CD4-positive, alpha-beta T cell treated with Interferon gamma for 1 hour (primary cell): ENCODE results near the gene RIGI.
"Not testable (repeated sequence)": the region's sequence is repeated elsewhere in the genome, so short reads cannot be mapped to it uniquely, and the experiment has no call there.

Experiments
- DNase-seq: peaks from one replicate; pipeline ENCODE4 v3.0.0-alpha.2; 2020

RIGI gene

DNA sequence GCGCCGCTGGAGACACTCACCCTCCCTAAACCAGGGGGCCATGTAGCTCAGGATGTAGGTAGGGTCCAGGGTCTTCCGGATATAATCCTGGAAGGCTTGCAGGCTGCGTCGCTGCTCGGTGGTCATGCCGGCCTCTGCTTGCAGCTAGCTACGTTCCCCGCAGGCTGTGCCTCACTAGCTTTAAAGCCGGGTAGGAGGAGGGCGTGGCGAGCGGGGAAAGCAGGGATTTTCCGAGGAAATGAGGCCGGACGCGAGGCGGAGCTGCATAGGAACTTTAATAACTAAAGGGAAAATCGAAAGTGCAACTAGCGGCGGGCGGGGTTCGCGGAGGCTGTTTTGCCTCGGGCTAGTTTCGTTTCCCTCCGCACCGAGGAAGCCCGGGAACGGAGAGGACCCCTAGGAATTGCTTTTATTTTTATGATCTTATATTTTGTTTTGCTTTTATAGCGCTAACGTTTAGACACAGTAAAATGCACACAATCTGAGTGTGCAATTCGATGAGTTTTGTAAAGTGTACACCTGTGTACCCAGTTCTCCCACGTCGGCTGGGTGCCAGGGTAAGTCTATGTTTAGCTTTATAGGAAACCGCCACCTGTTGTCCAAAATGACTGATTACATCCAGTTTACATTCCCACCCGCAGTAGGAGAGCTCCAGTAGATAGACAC lies at the start of gene RIGI:
Gene RIGI, minus strand, starts transcription at position 156 of the 666 bp plus-strand sequence. Its CDS starts 30 bp downstream, at position 126.
- DNase-seq, result peak; percentile 82

DNA sequence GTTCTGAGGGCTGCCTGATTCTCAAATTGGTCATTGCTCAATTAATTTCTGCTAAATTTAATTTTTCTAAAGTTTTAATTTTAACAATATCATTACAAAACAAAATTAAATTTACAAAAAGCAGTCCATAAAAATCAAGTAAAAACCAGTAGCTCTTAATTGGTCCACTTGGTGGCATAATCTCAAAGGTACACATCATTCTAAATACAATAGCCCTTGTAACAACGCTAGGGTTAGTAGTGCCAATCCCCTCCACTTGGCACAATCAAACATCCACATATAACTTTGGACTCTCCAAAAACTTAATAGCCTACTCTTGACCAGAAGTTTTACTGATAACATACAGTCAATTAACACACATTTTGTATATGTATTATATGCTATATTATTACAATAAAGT lies 48.9 kb upstream of the RIGI start:
- no peak for DNase-seq

DNA sequence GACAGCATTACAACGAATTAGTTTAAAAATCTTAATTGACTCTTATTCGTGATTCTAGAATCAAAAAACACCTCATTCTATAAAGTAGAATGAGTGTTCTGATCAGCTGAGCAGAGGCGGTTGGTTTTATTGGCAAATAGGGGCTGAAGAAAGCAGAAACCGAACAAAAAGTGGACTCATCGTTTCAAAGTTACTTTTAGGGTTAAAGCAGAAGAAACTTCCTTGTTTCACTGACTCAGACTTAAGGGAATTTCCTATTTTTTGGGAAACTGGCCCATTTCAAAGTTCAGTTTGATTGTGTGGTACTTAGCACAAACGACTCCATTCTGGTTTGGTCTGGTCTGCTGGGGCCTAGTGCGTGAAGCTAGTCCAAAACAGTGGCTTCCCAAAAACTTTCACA lies 47.8 kb upstream of the RIGI start:
- no peak for DNase-seq

DNA sequence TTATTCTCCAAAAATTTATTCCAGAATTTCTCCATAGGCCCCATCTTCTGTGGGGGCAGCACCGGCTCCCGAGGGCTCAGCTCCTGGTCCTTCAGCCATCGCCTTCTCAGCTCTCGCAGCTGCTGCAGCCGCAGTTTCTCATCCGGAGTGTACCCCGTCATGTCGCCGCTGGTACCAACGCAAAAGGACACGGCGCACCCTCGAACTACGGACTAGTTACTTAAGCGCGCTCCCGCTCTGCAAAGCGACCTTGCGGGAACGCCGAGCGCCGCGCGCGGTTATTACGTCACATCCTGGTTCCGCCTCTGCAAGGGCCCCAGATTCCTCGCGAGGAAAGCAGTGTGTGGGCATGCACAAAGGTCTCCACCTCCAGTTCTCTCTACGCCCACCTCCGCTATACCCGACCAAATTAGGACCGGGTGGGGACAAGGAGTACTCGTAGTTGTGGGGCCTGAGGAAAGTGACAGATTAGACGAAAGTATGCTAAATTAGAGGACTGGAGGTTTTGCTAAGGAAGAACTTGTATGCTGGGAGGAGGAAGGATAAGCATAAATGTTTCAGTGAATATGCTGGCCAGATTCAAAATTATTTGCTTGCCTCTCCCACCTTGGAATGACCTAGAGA lies 47.0 kb upstream of the RIGI start, which contains the start of gene NDUFB6:
Gene NDUFB6, minus strand, starts transcription at position 260 of the 624 bp plus-strand sequence. Its CDS starts 99 bp downstream, at position 161.
- peak; percentile 93 for DNase-seq

DNA sequence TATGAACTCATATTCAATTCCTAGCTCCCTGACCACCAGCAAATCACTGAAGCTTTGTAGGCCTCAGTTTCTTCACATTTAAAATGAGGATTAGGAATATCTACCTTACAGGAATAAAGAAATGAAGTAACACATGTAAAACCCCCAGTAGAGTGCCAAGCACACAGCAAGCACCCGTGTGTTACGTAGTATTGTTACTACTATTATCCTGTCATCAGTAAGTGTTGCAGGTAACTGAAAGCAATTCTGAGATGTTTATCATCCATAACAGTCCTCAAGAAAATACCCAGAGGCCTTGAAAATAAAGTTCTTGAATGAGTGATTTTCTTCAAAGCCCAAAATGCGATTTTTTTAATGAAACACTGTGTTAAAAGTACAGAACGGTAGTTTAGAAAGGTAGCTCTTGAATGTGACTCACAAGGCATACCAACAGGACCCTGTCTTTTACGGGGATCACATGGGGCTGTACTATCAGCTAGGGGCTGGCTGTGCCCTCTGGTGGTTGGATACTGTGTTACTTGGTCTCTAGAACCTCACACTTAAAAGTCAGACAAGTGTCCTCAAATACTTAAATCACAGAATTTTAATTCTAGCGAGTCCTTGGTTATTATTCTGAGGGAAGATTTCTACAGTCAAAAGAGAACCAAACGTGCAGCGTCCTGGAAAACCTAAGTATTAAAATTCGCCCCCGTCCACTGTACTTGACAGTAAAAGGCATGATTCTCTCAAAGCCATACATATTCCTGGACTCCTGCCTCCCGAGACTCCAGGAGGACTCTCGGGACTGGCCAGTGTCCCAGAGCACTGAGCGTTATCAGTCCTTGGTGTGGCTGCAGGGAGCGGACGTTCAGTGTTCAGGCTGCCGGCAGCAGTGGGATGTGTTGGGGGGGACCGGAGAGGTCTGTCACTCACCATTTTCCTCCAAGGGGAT lies 46.2 kb upstream of the RIGI start:
- DNase-seq, result peak; percentile 78

DNA sequence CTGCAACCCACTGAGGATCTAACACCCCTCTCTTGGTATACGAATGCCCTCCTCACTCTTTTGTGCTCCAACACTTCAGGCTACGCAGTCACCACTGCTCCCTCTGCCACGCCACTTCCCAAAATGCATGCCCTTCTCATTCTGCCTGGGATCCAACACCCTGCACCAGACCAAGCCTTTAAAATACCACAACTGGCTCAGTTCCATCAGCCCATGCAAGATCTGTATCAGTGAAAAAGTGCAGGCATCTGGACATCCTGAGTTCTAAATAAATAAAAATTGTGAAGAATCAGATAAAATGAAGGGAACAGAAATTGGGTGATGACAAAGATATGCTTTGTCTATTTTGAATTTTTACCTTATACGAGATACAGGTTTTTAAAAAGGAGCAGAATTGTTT lies 44.3 kb upstream of the RIGI start:
- DNase-seq, result no peak

DNA sequence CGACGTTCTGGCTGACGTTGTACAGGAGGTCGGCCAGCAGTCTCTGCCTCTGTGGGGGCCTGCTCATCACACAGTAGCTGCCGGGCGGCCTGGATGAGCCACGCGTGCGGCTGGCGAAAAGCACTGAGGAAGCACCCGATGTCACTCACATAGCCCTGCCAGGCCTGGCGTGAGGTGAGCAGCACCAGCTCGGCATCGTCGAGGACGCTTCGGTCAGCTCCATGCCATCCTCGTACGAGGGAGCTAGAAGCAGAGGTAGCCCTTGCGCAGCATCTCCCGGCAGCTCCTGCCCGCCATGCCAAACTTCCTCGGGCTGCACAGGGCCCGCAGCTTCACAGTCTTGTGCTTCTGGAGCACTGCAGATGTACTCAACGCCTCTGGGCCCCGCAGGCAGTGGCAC lies 40.8 kb upstream of the RIGI start:
- DNase-seq, result no peak

DNA sequence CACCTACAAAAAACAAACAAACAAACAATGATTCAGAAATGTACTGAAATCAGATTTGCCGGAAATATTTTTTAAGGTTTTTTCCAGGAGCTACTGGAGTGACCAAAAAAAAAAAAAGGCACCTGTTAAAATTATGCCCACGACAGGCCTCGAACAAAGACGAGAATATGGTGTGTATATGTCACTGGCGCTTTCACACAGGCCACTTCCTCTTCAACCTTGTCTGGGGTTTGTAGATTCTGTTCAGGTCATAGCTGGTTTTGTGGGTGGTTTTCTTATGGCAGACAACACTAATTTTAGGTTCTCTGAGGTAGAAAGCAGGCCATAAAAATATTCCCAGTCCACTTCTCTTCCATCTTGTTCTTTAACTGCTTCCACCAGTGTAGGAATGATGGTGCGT lies 40.0 kb upstream of the RIGI start:
- DNase-seq, result no peak

DNA sequence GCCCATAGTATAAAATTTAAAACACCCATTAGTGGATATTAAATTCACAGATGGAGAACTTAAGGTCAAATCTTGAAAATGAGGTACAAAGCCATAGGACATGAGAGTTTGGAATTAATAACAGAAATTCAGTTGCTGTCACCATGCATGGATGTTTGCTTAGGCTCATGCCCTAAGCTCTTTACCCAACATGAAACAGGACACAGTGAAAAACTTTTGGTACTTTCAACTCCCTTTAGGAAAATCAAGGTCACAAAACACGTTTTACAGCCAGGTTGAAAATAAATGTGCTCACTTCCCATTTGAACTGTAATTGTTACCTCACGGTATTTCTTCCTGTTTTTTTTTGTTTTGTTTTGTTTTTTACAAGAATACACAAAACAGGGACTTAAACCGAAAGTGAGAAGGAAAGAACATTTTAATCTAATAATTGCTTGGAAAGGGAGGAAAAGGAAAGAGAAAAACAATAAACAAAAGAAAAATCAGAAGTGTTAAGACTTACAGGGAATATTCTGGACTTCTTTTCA lies 32.5 kb upstream of the RIGI start:
- no peak for DNase-seq

DNA sequence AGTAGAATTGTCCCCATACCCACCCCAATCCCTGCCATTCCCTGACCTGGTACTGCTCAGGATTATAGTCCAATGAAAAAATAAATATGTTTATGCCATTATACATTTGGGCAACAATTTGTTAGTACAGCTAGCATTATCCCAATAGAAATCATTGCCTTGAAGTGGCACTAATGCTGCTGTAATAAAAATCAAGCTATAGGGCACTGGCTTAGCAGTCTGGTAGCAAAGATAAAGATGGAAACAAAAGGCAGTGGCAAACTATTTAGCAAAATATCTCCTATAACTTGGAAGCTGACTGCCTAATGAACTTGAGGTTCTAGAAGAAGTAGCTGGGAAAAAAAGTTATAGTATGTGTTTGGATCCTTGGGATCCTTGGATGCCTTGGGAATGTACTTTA lies 28.6 kb upstream of the RIGI start:
- DNase-seq, result no peak

DNA sequence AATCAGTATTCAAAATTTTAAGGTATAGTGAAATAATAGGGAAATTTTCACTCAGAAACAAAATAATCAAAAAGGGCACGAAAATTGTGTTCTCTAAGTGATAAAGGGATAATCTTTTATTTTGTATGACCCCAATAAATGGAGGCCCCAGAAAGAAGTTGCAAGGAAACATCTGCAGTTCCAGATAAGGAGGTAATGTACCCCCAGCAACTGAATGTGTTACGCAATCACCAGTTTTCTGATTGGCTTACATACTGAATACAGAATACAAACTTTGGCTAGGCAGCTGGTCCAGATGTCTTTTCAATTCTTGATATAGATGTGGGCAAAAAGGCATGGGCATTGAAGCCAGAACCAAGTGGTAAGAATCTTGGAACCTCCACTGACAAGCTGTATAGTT lies 28.1 kb upstream of the RIGI start:
- no peak for DNase-seq

DNA sequence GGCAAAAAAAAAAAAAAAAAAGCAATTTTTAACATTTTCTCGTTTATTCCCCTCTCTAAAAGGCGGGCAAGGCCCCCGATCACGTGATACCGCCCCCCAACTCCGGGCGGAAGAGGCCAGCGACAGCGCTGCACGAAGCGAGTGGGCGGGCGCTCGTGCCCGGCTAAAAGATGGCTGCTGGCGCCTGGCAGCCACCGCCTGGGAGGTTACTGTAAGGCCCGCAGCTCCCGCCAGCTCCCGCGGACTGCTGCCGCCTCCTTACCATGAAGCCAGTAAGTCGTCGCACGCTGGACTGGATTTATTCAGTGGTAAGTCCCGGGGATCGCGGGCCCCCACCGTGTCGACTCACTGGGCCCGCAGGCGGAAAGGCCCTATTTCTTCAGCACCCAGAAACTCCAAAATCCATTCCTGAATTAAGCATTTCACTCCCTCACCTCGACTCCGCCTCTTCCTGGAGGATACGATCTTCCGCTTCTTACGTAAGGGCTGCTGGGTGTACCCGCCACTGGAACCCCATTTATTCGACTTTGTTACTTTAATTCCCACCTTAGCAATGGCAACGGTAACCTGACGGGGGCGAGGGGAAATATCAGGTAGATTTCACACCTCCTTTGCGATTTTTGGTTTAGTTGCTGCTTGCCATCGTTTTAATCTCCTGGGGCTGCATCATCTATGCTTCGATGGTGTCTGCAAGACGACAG lies 26.3 kb upstream of the RIGI start, which contains the start of the genes SMIM27 and TOPORS:
Gene SMIM27, plus strand, starts transcription at position 156 of the 701 bp plus-strand sequence. Its CDS starts 108 bp downstream, at position 264.
Gene TOPORS, minus strand, starts transcription at position 415 of the 701 bp plus-strand sequence. Its CDS starts 150 bp downstream, at position 265.
- peak; percentile 90 for DNase-seq

DNA sequence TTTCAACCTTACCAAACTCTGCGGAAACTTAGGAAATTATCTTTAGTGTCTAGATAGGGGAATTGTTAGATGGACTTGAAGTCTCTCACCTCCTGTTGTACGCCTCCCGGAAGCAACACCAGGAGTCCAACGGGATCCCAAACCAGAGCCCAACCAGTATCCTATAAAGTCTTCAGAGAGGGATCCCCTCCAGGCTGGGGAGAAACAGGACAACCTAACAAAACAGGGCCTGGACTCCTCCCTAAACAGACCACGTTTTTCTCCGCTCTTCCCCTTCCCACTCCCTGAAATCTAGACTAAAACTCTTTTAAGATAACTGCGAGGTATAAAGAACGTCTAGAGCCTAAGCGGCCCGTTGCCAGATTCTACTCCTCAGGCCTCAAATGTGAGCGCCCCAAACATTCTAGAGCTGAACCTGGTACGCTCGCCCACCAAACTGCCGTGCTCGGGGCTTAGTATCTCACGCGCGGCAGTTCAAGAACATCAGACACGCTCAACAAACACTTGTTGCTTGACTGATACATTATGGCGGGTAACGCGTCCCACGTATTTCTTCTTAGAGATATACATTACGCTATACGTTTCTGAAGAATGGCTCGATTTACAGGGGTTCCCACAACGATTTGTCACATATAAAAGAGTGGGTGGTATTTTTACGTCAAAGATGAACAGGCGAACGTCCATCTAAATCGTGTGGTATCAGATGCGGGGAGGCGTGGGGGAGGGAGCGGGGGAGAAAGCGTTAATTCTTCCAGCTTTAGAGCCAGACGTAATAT lies 25.5 kb upstream of the RIGI start:
- peak; percentile 39 for DNase-seq

DNA sequence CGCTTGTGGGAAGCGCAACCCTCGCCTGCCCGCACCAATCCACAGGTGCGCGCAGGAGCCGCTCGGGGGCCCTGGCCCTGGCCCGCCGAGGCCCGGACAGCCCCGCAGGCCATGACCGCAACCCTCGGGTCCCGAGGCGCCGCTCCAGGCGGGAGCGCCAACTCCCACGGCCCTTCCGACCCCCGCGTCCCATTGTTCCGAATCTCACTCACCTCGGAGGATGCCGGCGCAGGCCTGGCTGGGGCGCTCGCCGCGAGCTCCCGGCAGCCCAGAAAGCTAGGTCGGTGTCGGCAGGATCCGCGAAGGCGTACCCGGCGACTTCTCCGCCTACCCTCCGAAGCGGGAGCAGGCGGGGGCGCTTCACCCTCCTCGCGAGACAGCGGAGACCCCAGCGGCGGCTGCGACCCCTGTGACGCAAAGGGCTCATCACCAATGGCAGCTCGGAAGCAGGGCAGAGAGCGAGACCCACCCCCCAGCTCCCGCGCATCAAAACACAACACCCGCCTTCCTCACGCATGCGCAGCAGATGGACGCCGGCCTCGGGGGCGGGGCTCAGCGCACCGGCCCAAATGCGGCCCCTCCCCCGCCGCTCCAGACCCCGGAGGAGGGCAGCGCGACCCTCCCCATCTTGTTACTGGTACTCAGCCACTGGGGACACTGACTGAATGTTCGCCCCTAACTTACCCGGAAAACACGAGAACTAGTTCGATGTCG lies 24.7 kb upstream of the RIGI start:
- DNase-seq, result peak; percentile 97

DNA sequence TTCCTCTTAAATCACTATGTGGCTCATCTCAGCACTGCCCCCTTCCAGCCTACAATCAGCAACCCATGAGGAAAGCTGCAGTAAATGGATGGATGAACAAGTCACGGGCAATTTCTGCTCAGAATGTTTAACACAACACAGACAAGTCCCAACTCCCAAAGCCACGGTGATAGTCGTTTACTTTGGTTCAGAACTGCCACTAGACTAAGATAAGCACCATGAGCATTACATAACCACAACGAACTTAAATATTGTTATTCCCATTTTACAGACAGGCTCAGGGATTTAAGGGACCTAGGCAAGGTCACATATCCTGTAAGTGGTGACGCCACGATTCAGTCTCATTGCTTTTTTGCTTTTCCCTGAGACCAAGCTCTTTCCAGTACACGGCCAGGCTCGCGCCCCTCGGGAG lies 24.2 kb upstream of the RIGI start:
- DNase-seq, result no peak

DNA sequence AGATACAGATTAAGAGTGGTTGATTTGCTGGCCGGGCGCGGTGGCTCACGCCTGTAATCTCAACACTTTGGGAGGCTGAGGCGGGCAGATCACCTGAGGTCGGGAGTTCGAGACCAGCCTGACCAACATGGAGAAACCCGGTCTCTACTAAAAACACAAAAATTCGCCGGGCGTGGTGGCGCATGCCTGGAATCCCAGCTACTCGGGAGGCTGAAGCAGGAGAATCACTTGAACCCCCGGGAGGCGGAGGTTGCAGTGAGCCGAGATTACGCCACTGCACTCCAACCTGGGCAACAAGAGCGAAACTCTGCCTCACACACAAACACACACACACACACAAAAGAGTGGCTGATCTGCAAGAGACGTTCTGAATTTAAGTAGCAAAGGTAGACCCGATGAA lies 22.2 kb upstream of the RIGI start:
- not testable (repeated sequence) for DNase-seq

DNA sequence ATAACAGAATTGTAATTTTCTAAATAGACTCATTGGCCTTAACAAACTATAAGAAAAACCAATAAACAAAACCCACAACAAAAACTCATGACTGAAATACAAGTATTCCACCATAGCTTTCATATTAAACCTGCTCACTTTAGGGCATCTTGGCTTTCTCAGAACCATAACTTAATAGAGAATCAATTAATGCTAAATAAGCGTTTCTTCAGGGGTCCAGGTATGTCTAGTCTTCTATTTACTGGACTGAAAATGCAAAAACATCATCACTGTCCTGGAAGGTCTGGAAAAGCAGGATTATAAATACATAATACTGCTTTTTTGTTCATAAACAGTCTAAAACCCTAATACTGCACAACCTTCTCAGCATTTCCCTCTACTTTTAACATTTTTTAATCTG lies 19.9 kb upstream of the RIGI start:
- no peak for DNase-seq

DNA sequence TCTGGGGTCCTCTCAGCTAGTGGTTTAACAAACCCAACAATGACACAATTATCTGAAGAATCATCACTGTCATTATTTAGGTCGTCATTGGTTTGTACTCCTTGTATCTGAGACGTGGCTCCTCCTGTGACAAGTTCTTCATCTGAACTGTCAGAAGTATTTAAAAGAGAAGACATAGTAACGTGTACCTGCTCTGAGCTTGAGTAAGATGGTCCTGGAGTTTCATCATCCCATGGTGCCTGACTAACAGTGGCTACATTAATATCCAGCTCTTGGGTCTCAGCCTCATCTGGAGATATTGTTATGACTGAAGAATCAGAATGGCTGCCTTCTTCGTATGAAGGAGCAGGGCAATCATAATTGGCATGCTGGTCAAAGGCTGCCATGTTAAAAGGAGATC lies 17.1 kb upstream of the RIGI start:
- DNase-seq, result no peak

DNA sequence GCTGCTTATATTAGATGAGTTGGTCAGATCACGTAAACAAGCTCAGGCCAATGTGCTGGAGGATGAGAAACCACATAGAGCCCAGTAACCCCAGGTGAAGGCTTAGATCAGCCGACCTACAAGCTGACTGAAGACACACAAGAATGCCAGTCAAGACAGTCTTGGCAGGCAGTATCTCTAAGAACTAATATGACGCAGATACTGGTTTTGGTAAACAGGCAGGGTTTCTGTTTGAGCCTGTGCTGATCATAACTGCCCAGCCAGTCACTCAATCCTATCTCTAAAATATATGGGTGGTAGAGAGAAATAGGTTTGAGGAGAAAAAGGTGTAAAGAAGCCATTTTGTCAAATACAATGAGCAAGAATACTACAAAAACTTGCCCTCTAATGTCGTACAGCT lies 7.8 kb upstream of the RIGI start:
- no peak for DNase-seq

DNA sequence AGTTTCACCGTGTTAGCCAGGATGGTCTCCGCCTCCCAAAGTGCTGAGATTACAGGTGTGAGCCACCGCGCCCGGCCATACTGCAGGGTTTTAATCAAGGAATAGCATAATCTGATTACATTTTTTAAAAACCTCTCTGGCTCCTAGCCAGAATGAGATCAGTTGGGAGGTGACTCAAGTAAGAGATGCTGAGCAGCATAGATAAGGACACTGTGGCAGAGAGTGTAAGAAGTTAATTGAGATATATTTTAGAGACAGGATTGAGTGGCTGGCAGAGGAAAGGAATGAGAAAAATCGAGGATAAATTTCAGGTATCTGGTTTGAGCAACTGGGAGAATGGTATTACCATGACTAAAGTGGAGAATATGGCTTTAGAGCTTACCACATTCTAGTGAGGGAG lies 7.3 kb upstream of the RIGI start:
- no peak for DNase-seq

DNA sequence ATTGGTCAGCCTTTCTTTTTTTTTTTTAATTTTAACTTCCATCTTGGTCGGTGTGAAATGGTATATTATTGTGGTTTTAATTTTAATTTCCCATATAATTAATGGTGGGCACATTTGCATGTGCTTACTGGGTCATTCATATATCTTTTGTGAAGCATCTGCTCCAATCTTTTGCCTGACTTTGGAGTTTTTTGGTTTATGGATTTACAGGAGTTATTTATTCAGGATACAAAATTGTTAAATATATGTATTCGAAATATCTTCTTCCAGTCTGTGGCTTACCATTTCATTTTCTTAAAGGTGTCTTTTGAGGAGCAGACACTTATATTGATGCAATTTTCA lies 682 bp upstream of the RIGI start:
- DNase-seq, result no peak
